Hepatocyte (in vitro differentiated cells): Measurements from ENCODE around the gene ZFTA.
A peak's percentile ranks its signal among the peaks of the same experiment; 100 is the strongest.

Source experiments
- CTCF ChIP-seq: fragments of 200-600 bp; sonication (generic); IDR thresholded peaks from 2 replicates; pipeline ENCODE4 v1.5.1; 2016; ENCODE audit warnings: antibody characterized with exemption, mild to moderate bottlenecking; ENCODE audit not compliant: poor library complexity
- EZH2 ChIP-seq: fragments of 200-600 bp; sonication (generic); IDR thresholded peaks from 2 replicates; pipeline ENCODE4 v1.6.1; 2016; ENCODE audit warnings: antibody characterized with exemption, mild to moderate bottlenecking, borderline replicate concordance
- EZH2phosphoT487 ChIP-seq: fragments of 200-600 bp; sonication (generic); IDR thresholded peaks from one replicate; pipeline ENCODE4 v1.6.1; 2018; ENCODE audit warnings: antibody characterized with exemption, mild to moderate bottlenecking, low read depth, moderate library complexity; ENCODE audit not compliant: unreplicated experiment, severe bottlenecking

DNA sequence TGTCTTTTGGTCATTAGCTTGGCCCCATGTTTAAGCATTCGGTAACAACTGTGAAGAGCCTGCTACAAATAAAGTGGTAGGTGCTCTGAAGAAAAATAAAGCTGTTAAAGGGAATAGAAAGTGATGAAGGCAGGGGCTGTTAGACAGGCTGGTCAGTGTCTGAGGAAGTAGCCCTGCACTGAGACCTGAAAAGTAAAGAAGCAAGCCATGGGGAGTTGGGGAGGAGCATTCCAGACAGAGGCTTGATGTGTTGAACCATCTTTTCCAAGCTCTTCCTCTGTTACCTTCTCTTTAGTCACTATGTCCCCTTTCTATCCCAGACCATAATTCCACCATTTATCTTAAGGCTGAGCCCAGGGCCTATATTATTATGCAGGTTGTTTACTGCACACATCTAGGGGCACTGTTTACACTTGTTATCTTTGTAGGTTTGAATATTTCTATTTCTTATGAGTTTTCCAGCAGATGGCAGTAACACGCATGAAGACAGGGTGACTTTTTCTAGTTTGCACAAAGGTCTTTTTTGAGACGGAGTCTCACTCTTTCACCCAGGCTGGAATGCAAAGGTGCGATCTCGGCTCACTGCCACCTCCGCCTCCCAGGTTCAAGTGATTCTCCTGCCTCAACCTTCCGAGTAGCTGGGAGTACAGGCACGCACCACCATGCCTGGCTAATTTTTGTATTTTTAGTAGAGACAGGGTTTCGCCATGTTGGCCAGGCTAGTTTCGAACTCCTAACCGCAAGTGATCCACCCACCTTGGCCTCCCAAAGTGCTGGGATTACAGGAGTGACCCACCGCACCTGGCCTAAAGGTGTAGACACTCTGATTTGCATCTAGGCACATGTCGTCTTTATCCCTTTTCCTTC, 23.0 kb downstream of the ZFTA start:
- TF ChIP-seq CTCF: peak; percentile 53
- no peak for TF ChIP-seq EZH2
- TF ChIP-seq EZH2phosphoT487: no peak
